Measurements from ENCODE around the gene CEP112.
"Not testable (repeated sequence)": the region's sequence is repeated elsewhere in the genome, so short reads cannot be mapped to it uniquely, and the experiment has no call there.

Gene CEP112

DNA sequence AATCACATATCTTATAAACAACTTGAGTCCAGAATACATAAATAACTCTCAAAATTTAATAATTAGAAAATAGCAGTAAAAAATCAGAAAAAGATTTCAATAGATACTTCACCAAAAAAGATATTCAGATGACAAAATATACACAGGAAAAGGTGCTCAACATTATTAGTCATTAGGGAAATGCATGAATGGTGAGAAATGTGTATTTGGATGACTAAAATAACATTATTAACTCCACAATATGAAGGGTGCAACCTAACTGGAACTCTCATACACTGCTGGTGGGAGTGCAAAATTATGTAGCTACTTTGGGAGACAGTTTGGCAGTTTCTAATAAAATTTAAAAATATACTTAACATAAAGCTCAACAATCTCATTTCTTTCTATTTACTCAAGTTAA, 368.2 kb downstream of the CEP112 start:
- DNase-seq (ENCODE audit: low spot score), result no peak

DNA sequence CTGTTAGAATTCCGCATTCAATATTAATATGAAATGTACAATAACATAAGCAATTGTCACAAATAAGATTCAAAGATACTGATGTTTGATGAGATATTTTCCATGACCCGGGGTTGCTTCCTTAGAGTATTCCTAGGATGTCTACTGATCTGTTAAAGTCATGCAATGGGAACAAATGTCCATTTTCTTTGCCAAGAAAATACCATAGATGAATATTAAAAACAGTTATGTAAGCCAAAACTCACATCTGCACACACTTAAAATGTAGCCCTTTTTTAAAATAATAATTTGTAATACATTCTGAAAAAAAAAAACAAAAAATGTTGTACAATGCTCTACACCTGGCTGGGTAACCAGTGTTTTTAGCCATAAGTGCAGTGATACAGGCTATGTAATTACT, 371.1 kb downstream of the CEP112 start:
- no peak for DNase-seq (ENCODE audit: low spot score)

DNA sequence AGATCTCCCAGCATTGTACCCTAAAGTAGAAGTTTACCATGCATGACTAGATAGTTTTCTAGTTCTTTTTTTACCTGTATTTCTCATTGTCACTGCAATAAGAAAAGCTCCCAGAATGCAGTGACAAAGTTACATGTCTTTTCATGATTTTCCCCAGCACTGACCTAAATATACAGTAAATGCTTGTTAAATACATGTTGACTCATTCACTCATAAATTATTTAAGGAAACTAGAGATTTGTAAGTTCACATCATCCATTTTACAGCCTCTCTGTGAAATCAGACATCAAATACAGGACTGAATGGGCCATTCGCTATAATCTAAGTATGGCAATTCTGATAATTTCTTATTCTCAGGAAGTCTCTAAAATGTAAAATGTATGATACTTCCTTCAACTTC, 371.6 kb downstream of the CEP112 start:
- DNase-seq (ENCODE audit: low spot score), result no peak

DNA sequence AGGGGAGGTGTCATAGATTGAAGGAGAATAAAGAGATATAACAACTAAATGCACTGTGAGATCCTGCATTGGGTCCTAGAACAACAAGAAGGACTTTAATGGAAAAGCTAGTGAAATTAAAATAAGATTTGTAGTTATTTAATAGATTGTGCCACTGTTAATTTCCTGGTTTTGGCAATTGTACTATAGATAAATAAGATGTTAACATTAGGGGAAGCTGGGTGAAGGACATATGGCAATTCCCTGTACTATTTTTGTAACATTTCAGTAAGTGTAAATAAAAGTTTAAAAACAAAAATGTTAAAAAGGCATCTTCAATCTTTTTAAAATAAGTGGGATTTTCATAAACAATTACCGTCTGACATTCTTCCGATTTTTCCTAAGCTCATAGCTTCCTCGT, 372.1 kb downstream of the CEP112 start:
- DNase-seq (ENCODE audit: low spot score), result no peak

DNA sequence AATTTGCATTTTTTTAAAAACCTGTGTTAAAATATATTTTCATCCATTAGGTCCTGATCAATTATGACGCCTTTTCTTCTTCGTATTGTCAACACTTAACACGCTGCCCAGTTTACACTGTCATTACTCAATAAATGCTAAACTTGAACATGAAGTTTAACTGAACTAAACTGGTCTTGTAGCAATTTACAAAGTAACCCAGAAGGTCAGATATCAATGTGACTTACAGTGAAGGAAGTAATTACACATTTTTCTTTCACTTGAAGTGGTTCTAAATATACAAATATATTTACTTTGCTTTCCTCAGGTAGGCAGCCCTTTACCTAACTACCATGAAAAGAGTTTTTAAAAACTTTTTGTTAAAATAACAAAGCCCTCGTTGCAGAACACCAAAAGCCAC, 374.0 kb downstream of the CEP112 start:
- DNase-seq (ENCODE audit: low spot score), result no peak

DNA sequence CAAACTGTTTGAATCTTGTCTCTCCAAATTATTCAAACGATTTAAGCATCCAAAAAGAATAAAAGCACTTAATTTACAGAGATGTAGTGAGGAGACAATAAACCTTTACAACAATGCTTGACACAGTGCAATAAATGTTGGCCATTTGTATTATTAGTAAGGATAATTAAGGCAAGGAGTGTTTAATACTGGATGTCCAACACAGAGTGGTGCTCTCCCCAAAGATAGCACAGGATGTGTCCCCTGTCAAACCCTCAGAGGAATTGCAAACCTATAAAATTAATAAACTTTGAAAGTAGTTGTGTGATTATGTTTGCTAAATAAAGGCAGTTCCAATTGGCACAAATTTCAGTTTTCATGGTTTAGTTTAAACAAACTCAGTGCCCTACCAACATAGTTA, 377.5 kb downstream of the CEP112 start:
- no peak for DNase-seq (ENCODE audit: low spot score)

DNA sequence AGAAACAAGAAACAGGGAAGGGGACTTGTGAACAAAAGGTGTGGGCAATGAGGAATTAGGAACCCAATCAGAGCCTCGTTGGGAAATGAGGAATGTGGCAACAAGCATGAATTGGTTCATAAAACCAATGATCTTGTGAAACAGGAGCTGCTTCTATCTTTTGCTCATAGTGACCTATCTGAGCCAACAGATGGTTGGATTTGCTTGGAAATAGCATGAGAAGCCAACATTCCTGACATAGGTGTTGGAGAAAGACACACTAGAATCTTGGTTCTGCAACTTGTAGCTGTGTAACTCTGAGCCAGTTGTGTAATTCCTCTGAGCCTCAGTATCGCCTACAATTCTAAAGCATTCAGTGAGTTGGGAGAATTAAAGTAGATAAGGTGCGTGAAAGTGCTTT, 378.6 kb downstream of the CEP112 start:
- DNase-seq (ENCODE audit: low spot score), result no peak

DNA sequence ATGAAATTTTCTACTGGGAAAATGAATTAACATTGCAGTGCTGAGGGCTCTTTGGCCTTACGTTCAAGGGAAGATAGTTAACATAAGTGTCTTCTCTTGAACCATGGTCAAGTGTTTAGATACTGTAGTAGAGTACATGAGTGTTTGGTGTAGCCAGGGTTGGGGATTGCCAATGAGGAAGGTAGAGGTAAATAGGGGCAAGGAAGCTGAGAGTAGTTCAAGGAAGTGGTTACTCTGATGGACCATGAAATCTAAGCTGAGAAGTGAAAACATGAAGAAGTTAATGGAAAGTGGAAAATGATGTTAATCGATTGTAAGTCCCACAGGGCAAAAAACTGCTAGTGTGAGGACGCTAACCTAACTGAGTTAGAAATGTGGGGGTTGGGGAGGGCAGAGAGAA, 380.9 kb downstream of the CEP112 start:
- DNase-seq (ENCODE audit: low spot score), result no peak

DNA sequence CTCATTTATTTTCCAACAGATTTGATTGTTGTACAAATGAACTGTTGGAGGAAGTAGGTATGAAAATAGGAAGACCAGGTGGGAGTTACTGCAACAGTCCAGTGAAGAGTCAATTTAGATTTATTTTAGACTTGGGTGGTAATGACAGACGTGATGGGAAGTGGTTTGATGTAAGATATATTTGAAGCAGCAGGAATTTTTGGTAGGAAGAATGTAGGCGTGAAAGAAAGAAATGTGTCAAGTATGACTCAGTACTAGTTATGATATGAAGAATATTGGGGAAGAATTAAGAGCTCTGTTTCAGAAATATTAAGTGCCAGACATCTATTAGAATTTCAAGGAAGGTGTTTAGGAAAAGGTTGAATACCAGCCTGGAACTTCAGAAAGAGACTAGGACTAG, 382.6 kb downstream of the CEP112 start:
- DNase-seq (ENCODE audit: low spot score), result no peak

DNA sequence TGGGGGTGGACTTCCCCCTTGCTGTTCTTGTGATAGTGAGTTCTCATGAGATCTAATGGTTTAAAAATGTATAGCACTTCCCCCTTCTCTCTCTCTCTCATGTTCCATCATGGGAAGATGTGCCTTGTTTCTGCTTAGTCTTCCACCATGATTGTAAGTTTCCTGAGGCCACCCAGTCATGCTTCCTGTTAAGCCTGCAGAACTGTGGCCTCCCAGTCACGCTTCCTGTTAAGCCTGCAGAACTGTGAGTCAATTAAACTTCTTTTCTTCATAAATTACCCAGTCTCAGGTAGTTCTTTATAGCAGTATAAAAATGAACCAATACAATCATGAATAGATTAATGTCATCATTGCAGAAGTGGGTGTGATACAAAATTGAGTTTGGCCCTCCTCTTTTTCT, 383.4 kb downstream of the CEP112 start:
- not testable (repeated sequence) for DNase-seq (ENCODE audit: low spot score)

DNA sequence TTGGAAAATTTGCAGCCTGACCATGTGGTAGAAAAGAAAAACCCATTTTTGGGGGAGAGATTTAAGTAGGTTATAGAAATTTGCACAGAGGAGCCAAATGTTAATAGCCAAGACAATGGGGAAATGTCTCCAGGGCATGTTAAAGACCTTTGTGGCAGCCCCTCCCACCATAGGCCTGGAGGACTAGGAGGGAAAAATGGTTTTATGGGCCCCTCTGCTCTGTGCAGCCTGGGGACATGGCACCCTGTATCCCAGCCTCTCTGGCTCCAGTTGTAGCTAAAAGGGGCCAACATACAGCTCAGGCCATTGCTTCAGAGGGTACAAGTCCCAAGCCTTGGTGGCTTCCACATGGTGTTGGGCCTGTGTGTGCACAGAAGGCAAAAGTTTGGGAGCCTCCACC, 384.6 kb downstream of the CEP112 start:
- no peak for DNase-seq (ENCODE audit: low spot score)

DNA sequence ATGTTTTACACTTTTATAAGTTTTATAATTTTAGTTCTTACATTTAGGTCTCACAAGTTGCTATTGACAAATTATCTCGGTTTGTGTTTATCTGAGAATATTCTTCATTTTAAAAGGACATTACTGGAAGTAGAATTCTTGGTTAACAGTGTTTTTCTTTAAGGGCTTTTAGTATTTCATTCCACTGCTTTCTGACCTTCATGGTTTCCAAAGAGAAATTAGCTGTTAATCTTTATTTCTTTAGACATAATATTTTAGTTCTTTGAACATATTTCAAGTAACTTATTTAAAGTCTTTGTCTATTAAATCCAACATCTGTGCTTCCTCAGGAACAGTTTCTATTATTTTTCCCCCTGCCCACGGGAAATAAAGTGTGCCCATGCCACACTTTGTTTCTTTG, 390.4 kb downstream of the CEP112 start:
- DNase-seq (ENCODE audit: low spot score), result no peak

DNA sequence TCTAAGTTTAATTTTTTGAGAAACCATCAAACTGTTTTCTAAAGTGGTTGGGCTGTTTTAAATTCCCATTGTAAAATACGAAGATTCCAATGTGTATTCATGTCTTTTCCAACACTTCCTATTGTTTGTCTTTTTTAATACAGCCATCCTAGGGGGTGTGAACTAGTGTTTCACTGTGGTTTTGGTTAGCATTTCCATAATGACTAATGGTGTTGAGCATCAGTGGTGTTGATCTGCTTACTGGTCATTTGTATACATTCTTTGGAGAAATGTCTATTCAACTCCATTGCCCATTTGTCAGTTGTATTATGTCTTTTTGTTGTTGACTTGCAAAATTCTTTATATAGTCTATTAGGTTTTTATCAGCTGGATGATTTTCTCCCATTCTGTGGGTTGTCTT, 391.3 kb downstream of the CEP112 start:
- no peak for DNase-seq (ENCODE audit: low spot score)

DNA sequence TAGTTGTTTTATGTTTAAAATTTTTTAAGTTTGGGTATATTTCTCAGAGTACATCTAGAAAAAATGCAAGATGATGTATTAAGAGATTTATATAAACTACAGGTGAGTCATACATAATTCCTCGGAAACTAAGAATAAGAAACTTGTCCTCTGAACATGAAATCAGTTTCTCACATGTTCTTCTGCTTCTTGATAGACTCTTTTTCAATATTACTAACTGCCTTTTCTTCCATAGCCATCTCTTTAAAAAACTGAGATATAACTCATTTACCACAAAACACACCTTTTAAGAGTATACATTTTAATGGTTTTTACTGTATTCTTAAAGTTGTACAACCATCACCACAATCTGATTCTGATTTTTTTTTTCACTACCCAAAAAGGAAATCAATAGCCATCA, 392.1 kb downstream of the CEP112 start:
- DNase-seq (ENCODE audit: low spot score), result no peak

DNA sequence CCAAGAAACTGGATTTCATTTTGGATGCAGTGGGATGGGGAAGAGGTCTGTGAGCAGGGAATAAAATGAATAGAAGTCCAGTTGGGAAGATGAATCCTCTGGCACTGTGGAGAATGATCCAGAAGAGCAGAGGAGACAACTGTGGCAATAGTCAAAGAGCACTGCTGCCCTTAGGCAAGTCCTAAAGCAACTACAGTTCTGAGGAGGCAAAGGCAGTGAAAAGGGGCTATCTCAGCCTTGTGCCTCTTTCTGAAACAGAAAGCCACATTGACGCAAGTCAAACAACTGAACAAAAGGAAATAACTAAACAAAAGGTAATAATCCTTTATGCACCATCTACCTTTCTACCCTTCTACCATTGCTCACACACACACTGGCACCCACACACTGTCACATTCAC, 392.5 kb downstream of the CEP112 start:
- DNase-seq (ENCODE audit: low spot score), result no peak

DNA sequence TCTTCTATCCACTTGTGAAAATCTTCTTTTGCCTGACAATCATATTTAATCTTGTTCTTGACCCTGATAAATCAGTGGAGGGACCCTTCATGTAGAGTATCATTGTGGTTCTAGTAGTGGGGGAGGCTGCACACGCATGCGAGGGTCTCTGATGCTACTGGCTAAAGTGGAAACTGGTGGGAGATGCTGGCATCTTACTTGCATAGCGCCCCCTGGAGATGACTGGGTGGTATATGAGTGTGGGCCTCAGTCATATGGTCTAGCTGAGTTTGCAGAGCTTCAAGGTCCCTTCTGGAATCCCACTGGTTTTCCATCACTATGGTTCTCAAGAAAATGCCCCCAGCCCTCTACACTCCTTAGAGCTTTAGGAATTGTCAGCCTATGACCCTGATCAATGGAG, 394.1 kb downstream of the CEP112 start:
- no peak for DNase-seq (ENCODE audit: low spot score)

DNA sequence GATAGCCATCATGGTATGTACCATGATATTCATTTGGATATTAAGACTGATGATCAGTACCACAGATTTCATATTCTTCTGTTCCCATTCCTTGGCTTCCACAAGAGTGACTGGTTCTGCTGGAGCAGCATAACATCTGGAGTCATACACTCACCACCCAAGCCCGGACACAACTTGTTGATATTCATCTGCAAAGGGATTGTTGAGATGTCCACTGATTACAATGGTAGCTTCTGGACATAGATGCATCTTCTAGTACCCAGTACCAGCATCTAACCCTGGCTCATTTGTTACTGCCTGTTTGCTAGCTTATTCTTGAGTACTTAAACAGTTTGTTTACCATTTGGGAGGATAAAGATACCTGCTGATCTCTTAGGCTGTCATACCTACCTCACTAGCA, 394.8 kb downstream of the CEP112 start:
- DNase-seq (ENCODE audit: low spot score), result no peak

DNA sequence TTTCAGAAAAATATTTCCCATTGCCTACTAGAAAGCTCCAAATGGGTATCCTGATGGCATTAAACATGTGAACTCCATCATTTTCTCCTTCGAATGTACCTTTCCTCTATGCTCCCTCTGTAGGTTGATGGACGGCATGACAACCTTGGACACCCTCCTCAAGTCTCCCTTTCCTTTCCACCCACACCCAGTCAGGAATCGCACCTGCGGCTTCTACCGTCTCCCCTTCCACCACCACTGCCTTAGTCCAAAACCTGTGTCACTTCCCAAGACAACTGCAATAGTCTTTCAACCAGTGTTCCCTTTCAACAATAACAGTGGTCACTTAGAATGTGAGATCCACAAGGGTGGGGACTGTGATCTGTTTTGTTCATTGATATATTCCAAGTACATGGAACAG, 397.4 kb downstream of the CEP112 start:
- DNase-seq (ENCODE audit: low spot score), result peak; percentile 60

DNA sequence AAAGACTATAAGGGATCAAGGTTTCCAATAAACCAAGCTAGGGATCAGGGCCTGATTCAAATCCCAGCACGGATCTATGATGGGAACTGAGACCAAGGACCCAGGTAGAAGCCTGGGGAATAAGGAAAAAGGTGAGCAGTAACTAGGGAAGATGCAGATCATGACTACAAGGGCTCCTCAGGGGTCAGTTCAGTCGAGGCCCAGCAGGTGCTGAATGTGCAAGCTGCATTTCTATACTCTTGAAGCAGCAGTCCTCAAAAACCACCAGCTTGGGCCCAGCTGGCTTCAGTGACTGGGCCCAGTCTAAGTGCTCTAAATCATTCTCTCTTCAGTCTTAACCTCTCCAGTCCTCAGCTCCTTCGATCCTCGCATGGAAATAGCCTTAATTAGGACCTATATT, 401.7 kb downstream of the CEP112 start:
- no peak for DNase-seq (ENCODE audit: low spot score)

DNA sequence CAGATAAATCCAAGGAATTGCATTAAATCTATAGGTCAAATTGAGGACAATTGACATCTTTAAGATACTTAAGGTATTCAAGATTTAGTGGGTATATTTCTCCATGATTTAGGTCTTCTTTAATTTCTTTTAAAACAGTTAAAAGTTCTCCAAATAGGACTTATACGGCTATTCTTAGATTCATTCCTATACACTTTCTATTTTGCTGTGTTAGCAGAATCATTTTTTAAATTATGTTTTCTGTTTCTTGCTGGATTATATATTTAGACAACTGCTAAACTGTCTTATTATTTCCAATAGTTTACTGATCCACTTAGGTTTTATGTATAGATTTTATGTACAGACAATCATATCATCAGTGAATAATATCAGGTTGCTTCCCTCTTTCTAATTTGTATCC, 404.4 kb downstream of the CEP112 start:
- no peak for DNase-seq (ENCODE audit: low spot score)

DNA sequence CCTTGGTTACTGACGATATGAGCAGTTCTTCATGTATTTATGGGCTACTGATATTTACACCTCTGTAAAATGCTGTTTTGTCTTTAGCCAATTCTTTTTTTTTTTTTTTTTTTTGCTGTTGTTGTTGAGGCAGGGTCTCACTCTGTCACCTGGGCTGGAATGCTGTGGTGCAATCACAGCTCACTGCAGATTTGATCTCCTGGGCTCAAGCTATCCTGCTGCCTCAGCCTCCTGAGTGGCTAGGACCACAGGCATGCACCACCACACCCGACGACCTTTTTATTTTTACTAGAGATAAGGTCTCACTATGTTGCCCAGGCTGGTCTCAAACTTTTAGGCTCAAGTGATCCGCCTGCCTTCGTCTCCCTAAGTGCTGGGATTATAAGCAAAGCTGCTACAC, 405.5 kb downstream of the CEP112 start:
- DNase-seq (ENCODE audit: low spot score), result no peak

DNA sequence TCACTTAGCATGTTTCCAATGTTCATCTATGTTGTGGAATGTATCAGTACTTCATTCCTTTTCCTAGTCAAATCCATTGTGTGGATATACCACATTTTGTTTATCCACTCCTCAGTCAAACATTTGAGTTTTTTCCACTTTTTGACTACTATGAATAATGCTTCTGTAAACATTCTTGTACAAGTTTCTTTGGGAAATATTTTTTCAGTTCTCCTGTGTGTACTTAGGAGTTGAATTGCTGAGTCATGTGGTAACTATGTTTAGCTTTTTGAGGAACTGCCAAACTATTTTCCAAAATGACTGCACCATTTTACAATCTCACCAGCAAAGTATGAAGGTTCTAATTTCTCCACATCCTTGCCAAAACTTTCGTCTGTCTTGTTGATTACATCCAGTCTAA, 406.8 kb downstream of the CEP112 start:
- no peak for DNase-seq (ENCODE audit: low spot score)

DNA sequence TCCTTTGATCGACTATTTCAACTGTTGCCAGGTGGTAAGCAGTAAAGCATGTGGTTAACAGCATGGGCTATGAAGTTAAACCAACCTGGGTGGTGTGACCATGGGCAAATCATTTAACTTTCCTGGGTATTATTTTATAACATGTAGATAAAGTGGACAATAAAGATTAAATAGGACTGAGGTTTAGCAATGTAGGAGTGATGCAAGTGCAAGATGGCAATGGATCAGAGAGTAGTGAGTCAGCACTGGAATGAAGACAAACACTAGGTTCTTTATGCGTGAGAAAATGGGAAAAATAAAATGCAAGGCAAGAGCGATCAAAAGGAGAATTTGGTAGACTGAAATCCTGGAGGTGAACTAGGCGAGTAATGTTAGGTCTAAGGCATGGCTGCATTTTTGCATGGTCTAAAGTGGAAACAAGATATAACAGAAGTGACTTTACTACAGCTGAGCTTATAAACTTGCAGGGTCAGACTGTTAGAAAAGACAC, 408.0 kb downstream of the CEP112 start:
- DNase-seq (ENCODE audit: low spot score), result no peak

DNA sequence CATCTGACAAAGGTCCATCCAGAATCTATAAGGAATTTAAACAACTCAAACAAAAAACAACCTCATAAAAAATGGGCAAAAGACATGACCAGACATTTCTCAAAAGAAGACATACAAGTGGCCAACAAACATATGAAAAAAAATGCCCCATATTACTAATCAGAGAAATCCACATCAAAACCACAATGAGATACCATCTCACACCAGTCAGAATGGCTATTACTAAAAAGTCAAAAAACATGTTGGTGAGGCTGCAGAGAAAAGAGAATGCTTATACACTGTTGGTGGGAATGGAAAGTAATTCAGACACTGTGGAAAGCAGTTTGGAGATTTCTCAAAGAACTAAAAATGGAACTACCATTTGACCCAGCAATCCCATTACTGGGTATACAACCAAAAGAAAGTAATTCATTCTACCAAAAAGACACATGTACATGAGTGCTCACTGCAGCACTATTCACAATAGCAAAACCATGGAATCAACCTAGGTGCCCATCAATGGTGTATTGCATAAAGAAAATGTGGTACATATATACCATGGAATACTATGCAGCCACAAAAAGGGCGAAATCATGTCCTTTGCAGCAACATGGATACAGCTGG, 409.7 kb downstream of the CEP112 start:
- not testable (repeated sequence) for DNase-seq (ENCODE audit: low spot score)

DNA sequence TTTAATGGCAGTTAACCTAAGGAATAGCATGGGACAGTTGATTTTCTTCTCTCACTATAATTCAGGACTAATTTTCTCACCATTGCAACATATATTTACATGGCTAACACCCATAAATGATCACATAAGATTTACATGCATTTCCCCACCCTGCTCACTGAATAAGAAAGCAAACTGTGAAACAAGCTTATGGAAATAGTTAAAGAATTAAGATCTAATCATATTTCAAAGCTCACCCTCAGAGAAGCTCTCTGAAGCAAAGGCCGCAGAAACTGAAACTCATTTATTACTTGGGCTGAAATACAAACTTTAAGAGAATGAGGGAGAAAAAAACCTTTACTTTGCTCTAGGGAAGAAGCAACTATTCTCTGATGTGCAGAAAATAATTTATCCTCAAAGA, 411.8 kb downstream of the CEP112 start:
- DNase-seq (ENCODE audit: low spot score), result no peak

Data from D341Med (cell line).